GM18526 (cell line): Measurements from ENCODE around the gene C22orf15.

Experiments
- POLR2A ChIP-seq: IDR thresholded peaks from 3 replicates; pipeline ENCODE4 v1.6.1; 2011; ENCODE audit not compliant: insufficient read length; ENCODE audit errors: extremely low read depth

C22orf15 gene, protein sequence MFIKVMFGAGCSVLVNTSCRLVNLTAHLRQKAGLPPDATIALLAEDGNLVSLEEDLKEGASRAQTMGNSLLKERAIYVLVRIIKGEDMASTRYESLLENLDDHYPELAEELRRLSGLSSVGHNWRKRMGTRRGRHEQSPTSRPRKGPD

DNA sequence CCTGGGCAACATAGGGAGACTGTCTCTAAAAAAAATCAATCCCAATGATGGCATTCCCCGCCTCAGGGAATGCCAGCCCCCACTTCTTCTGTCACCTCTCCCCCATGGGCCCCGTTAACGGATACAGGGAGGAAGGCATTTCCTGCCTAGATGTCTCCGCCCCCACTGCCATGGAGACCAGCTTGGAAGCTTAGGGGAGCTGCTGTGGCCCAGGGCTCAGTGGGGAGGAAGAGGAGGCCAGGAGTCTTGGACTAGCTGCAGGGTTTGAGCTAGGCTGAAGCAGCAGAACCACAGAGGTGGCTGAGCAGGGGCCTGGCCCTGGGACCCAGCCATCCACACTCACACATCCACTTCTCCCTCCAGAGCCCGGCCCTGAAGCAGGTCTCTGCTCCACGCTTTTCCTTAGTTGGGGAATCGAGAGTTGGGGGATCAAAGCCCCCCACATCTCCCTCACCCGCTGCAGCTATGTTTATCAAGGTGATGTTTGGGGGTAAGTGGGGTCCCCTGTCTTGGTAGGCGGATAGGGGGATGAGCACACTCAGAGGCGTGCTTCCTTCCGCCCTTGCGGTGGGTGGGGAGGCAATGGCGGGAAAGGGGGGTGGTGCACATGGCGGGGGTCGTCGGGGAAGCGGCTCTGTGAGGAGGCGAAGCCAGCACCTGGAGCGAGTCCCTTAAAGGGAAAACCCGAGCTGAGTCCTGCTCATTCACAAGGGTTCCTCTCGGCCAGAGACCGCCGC, at the start of gene C22orf15:
Gene C22orf15 (plus strand): TSS at position 149 of the 737 bp plus-strand sequence. CDS start 317 bp downstream, at position 466.
- TF ChIP-seq POLR2A = no peak

GRCh38 chr22:23713696-23714595, 48.8 kb upstream of the C22orf15 start:
- TF ChIP-seq POLR2A = no peak

DNA sequence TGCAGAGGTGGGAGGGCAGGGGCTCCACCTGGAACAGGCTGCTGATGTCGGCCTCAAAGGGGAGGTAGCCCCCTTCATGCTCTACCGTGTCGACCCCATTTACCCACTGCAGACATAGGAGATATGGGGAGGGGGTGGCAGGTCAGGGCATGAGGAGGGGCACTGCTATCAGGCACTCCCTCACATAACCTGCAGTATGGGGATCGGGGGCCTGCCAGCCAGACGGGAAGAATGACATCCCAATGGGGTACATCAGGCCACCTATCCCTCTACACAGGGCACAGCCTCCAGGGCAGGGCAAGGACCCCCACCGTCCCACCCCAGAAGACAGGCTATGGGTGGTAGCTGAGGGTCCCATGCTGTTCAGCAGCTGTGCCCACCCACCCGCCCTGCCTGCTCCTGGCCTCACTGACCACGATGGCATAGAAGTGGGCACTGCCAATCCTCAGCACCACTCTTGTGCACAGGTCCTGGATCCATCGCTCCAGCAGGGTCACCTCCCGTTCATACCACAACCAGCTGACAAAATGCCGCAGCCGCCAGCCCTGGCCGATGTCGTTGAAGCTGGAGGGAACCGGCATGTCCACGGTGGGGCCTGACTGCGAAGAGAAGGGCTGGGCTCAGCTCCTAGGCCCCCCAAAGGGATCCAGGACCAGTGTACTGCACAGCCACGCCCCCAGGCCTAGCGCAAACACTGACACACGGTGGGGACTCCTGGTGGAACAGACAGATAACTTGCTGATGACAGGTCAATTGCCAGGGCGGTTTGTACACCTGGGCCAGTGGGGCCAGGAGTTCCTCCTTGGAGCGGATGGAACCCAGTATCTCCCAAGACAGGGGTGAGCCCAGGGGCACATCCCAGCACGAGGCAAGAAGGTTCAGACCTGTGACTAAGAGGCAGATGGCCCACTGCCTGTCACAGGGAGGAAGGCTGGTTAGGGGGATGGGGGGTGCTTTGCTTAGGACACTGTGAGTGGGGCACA, 47.9 kb upstream of the C22orf15 start:
- TF ChIP-seq POLR2A = no peak

DNA sequence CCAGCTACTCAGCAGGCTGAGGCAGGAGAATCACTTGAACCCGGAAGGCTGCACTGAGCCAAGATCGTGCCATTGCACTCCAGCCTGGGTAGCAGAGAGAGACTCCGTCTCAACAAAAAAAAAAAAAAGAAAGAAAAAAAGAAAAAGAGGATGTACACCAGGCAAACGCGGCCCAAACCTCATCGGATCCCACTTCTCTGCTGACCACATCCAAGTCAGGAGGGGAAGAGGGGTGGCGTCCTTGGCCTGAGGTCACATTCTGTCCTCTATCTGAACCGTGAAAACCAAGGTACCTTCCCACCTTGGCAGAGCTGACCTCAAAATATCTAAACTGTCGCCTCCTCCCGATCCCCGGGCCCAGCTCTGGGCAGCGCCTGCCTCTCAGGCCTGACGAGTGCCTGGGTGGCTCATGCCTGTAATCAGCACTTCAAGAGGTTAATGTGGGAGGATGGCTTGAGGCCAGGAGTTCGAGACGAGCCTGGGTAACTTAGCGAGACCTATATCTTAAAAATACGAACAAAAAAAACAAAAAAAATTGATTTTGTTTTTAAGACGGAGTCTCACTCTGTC, 46.9 kb upstream of the C22orf15 start:
- TF ChIP-seq POLR2A = no peak

DNA sequence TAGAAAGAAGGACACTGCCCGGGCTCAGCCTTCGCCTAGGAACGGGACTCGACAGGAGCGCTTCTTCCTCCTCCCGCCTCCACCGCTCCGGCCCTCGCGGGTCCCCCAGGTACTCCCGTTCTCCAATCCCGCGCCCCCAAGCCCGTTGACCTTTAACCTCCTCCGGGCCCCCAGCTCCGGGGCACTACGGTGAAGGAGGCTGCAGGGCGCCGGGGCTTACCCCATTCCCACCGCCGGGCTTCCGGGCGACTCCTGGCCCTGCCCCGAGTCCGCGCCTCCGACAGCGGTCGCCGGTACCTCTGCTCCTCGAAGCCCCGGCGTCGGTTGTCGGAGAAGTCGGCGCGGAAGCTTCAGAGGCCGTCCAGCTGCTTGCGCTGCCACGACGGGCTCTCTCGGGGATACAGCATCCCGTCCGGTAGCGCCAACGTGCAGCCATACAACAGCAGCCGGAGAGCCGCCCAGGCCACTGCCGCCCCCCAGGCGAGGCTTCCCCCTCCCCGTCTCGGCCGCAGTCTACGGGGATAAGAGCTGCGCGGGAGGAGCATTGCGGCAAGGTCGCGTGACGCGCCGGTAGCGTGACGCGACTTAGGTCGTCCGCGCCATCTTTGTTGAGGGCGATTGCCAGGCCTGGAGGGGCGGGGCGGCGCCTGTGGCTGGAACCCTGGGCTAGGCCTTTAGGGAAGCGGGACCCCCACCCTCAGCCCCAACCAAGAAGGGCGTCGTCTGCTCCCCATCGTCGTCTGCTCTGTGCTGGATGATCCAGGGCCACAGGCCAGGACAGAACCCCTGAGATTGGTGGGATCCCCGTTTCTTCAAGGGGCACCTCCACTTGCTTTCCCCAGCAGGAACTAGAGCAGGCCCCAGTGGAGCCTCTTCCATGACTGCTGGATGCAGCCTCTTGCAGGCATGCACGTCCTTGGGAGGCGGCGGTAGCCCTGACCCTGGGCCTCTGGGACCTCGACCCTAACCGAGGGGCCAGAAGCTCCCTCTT, 45.7 kb upstream of the C22orf15 start:
- peak; percentile 87 for TF ChIP-seq POLR2A

GRCh38 chr22:23718371-23719165, 44.2 kb upstream of the C22orf15 start:
- TF ChIP-seq POLR2A = no peak

DNA sequence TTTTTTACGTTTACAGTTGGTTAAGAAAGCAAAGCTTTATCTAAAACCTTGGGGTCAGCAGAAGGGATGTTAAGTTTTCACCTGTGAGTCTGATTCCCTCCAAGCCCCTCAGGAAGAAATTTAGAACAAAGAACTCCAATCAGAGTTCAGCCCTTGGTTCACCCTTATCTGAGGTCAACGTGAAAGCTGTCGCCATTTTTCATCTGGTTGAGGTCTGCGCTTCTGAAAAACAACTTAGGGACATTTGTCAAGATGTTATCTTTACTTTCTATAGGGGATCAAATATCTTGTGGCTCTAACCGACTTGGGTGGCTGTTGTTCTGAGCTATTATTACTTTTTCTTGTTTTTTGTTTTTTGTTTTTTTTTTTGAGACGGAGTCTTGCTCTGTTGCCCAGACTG, 41.9 kb upstream of the C22orf15 start:
- TF ChIP-seq POLR2A = no peak

DNA sequence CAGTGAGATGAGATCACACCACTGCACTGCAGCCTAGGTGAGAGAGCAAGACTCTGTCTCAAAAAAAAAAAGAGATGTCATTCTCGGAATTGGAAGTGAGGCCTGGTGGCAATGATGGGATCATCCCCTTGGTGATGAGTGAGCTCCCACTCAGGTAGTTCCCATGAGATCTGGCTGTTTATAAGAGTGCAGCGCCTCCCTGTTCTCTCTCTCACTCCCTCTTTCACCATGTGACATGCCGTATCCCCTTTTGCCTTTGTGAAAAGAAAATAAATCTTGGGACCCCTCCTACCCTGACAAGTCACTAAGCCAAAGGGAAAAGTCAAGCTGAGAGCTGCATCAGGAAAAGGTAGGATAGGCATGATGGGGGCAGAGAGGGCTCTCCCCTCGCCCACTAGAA, 40.6 kb upstream of the C22orf15 start:
- TF ChIP-seq POLR2A = no peak

GRCh38 chr22:23722724-23723123, 40.1 kb upstream of the C22orf15 start:
- TF ChIP-seq POLR2A = no peak

DNA sequence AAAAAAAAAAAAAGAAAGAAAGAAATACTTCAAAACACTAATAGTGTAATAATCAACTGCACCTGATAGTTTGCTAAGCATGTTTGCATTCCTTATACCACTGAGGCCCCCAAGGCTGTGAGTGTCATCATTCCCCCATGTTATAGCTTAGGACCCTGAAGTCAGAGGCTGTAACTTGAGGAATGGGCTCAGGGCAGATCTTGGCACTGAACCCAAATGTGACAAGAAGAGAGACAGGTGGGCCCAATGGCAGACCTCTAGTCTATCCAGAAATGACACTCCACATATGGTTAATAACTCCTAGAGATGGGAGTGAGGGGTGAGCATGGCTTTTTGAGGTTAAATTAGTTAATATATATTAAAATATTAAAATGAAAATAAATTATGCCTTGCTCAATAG, 25.1 kb upstream of the C22orf15 start:
- no peak for TF ChIP-seq POLR2A

DNA sequence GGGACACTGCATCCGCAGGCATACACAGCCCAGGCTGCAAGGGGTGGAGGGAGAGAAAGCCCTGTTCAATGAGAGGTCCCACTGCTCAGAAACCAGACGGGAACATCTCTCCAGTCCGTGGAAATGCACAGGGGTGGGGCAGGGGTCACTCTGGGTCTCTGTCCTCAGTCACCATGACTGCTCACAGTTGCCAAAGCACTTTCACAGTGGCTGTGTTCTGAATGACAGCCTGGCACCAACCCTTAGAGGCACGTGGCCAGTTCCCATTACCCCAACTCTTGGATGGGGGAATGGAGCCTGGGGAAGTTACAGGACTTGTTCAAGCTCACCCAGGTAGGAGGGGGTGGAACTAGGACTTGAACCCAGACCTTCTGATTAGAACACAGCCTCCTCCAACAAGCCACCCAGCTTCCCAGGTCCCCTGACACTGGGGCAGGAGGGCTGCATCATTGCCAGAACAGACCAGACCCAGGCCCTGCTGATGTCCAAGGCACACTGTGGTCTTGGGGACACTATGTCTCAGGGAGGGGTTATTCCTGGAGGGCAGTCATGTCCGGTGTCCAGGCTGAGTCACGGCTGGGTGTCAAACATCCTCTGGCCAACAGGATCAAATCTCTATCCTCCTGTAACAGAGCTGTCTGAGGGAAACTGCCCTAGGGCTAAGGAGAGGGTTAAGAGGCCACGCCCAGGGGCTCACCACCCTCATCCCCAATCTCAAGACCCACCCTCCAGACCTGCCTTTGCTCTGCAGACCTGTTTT, 20.1 kb upstream of the C22orf15 start:
- TF ChIP-seq POLR2A = no peak

GRCh38 chr22:23743303-23743705, 19.5 kb upstream of the C22orf15 start:
- TF ChIP-seq POLR2A = no peak
